Measurements from ENCODE around the gene RTP2.
A peak's percentile ranks its signal among the peaks of the same experiment; 100 is the strongest.

RTP2 gene

GRCh38 chr3:187748050-187748481, 45.7 kb upstream of the RTP2 start:
- no peak for TF ChIP-seq ISL1 (CRISPR knock-in tag; IDR thresholded peaks at IDR 0.05)
- no peak for TF ChIP-seq ESRRG (CRISPR knock-in tag; IDR thresholded peaks at IDR 0.05)
- TF ChIP-seq GLIS3 (CRISPR knock-in tag; IDR thresholded peaks at IDR 0.05) = no peak
- no peak for TF ChIP-seq CSRNP3 (CRISPR knock-in tag; IDR thresholded peaks at IDR 0.05)
- TF ChIP-seq CREB5 (CRISPR knock-in tag; IDR thresholded peaks at IDR 0.05; ENCODE audit: low read depth) = no peak
- no peak for TF ChIP-seq ZFP3 (CRISPR knock-in tag; IDR thresholded peaks at IDR 0.05)
- TF ChIP-seq TOX (CRISPR knock-in tag; IDR thresholded peaks at IDR 0.05; ENCODE audit: borderline replicate concordance) = no peak
- no peak for TF ChIP-seq SNAI2 (CRISPR knock-in tag; IDR thresholded peaks at IDR 0.05)
- no peak for TF ChIP-seq PPARA (CRISPR knock-in tag; IDR thresholded peaks at IDR 0.05; ENCODE audit: borderline replicate concordance)
- TF ChIP-seq CSDC2 (CRISPR knock-in tag; IDR thresholded peaks at IDR 0.05) = no peak
- no peak for TF ChIP-seq ZNF70 (CRISPR knock-in tag; IDR thresholded peaks at IDR 0.05)
- TF ChIP-seq RARB (CRISPR knock-in tag; IDR thresholded peaks at IDR 0.05) = no peak
- no peak for TF ChIP-seq BACH2 (CRISPR knock-in tag; IDR thresholded peaks at IDR 0.05; ENCODE audit: borderline replicate concordance)
- no peak for TF ChIP-seq ZC3H10 (CRISPR knock-in tag; IDR thresholded peaks at IDR 0.05)
- no peak for TF ChIP-seq PATZ1 (CRISPR knock-in tag; IDR thresholded peaks at IDR 0.05; ENCODE audit: borderline replicate concordance)
- no peak for TF ChIP-seq ZNF565 (CRISPR knock-in tag; conservative IDR thresholded peaks at IDR 0.05; ENCODE audit: low read depth)
- no peak for TF ChIP-seq TSHZ2 (CRISPR knock-in tag; IDR thresholded peaks at IDR 0.05)
- no peak for TF ChIP-seq ZFP30 (CRISPR knock-in tag; IDR thresholded peaks at IDR 0.05)
- no peak for TF ChIP-seq POU6F1 (CRISPR knock-in tag; IDR thresholded peaks at IDR 0.05; ENCODE audit: borderline replicate concordance, low read depth)
- peak; percentile 53 for ATAC-seq

- TF ChIP-seq CSRNP3 (CRISPR knock-in tag; IDR thresholded peaks at IDR 0.05) (no peak), ESRRG (CRISPR knock-in tag; IDR thresholded peaks at IDR 0.05) (no peak), ZFP3 (CRISPR knock-in tag; IDR thresholded peaks at IDR 0.05) (no peak), ZNF70 (CRISPR knock-in tag; IDR thresholded peaks at IDR 0.05) (no peak), RARB (CRISPR knock-in tag; IDR thresholded peaks at IDR 0.05) (no peak), TSHZ2 (CRISPR knock-in tag; IDR thresholded peaks at IDR 0.05) (no peak), CSDC2 (CRISPR knock-in tag; IDR thresholded peaks at IDR 0.05) (no peak), ARNTL (CRISPR knock-in tag; IDR thresholded peaks at IDR 0.05; ENCODE audit: borderline replicate concordance, low read depth) (no peak), GLIS3 (CRISPR knock-in tag; IDR thresholded peaks at IDR 0.05) (no peak), BACH2 (CRISPR knock-in tag; IDR thresholded peaks at IDR 0.05; ENCODE audit: borderline replicate concordance) (no peak), ZNF8 (CRISPR knock-in tag; IDR thresholded peaks at IDR 0.05) (no peak), SNAI2 (CRISPR knock-in tag; IDR thresholded peaks at IDR 0.05) (no peak), CREB5 (CRISPR knock-in tag; IDR thresholded peaks at IDR 0.05; ENCODE audit: low read depth) (no peak), ISL1 (CRISPR knock-in tag; IDR thresholded peaks at IDR 0.05) (no peak), POU6F1 (CRISPR knock-in tag; IDR thresholded peaks at IDR 0.05; ENCODE audit: borderline replicate concordance, low read depth) (no peak)
- ATAC-seq = no peak
Observed at GRCh38 chr3:187747506-187747905, 45.1 kb upstream of the RTP2 start.

Data from SK-N-SH treated with all-trans-retinoic acid at 6 μM for 48 hours (cell line).